Natural killer cell (primary cell): ENCODE results near the gene PLPP1. TPM values are rescaled to one million over a fixed set of nuclear protein-coding genes. Genes with fewer than 3 reads are reported as not detected.

ENCODE experiments used
- ATAC-seq, 3 donors: fragments of 150-1000 bp in 2 of 3; fragments of 200-7000 bp in 1 of 3; cut with Tn5 transposase; 1 replicate in 1 of 3; 2 replicates in 2 of 3; pipeline ENCODE4 v1.10.0; 2021; ENCODE audit warnings: mild to moderate bottlenecking in 2 of 3, moderate library complexity in 2 of 3
- DNase-seq, 2 donors: peaks; one replicate each; pipeline versions ENCODE4 v3.0.0 to v3.0.0-alpha.2; 2013 to 2021; ENCODE audit warnings: mixed read lengths in 1 of 2
- H3K27ac ChIP-seq: one replicate; pipeline ENCODE4 v1.5.1; 2013; ENCODE audit warnings: mild to moderate bottlenecking, low read length
- H3K27me3 ChIP-seq: one replicate; pipeline ENCODE4 v1.6.1; 2013; ENCODE audit warnings: low read length; ENCODE audit not compliant: control insufficient read depth, insufficient read depth
- H3K36me3 ChIP-seq: one replicate; pipeline ENCODE4 v1.6.1; 2013; ENCODE audit warnings: low read length; ENCODE audit not compliant: control insufficient read depth, insufficient read depth
- H3K4me1 ChIP-seq: one replicate; pipeline ENCODE4 v1.6.1; 2013; ENCODE audit warnings: low read length; ENCODE audit not compliant: control insufficient read depth, insufficient read depth
- H3K4me3 ChIP-seq: one replicate; pipeline ENCODE4 v1.5.1; 2013; ENCODE audit warnings: low read length
- H3K9me3 ChIP-seq: one replicate; pipeline ENCODE4 v1.6.1; 2013; ENCODE audit warnings: low read length; ENCODE audit not compliant: control insufficient read depth, insufficient read depth
- H3K27ac Mint-ChIP-seq, 2 donors: one replicate each; pipeline ENCODE4 v1.8.0; 2022; ENCODE audit warnings: mild to moderate bottlenecking in 2 of 2, mixed read lengths in 2 of 2, moderate library complexity in 1 of 2
- H3K27me3 Mint-ChIP-seq, 2 donors: one replicate each; pipeline ENCODE4 v1.8.0; 2022; ENCODE audit warnings: low read depth in 2 of 2, mixed read lengths in 2 of 2
- H3K36me3 Mint-ChIP-seq: one replicate; pipeline ENCODE4 v1.8.0; 2022; ENCODE audit warnings: mixed read lengths
- H3K4me1 Mint-ChIP-seq, 2 donors: one replicate each; pipeline ENCODE4 v1.8.0; 2022; ENCODE audit warnings: mixed read lengths in 2 of 2
- H3K4me3 Mint-ChIP-seq: one replicate; pipeline ENCODE4 v1.8.0; 2022; ENCODE audit warnings: mild to moderate bottlenecking, moderate library complexity, mixed read lengths
- H3K9me3 Mint-ChIP-seq, 2 donors: one replicate each; pipeline ENCODE4 v1.8.0; 2022; ENCODE audit warnings: mixed read lengths in 2 of 2
- WGBS: methylation state at CpG from one replicate; pipeline ENCODE4 v1.1.7; 2013; ENCODE audit warnings: missing lambda C conversion rate; ENCODE audit not compliant: insufficient coverage; 5-methylcytosine and 5-hydroxymethylcytosine counted together
- intact Hi-C: fragments of 100-400 bp; cut with micrococcal nuclease; formaldehyde crosslinking; loops from one replicate; pipeline ENCODE4 v1.14.2; 2022
- total RNA-seq, 4 donors: library from RNA; stranded (reverse); fragments of 120-200 nt in 1 of 4; gene quantifications; one replicate each; pipeline versions ENCODE4 v1.2.3 to v1.2.4, GENCODE V29; 2013 to 2022
- TF ChIP-seq, protein P1 (sequence below): fragments of 200-600 bp; IDR thresholded peaks from one replicate; pipeline ENCODE4 v1.8.0; 2022; ENCODE audit warnings: antibody characterized with exemption

The PLPP1 gene
- total RNA-seq, 3 donors from 2014 or later (not counting 1 experiment from before 2014, with no cell fraction given), result 3.3 to 5.5 (median 4.2) TPM

- no peak overlapping the region for H3K4me3 ChIP-seq
- TF ChIP-seq, protein P1, sequence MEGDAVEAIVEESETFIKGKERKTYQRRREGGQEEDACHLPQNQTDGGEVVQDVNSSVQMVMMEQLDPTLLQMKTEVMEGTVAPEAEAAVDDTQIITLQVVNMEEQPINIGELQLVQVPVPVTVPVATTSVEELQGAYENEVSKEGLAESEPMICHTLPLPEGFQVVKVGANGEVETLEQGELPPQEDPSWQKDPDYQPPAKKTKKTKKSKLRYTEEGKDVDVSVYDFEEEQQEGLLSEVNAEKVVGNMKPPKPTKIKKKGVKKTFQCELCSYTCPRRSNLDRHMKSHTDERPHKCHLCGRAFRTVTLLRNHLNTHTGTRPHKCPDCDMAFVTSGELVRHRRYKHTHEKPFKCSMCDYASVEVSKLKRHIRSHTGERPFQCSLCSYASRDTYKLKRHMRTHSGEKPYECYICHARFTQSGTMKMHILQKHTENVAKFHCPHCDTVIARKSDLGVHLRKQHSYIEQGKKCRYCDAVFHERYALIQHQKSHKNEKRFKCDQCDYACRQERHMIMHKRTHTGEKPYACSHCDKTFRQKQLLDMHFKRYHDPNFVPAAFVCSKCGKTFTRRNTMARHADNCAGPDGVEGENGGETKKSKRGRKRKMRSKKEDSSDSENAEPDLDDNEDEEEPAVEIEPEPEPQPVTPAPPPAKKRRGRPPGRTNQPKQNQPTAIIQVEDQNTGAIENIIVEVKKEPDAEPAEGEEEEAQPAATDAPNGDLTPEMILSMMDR, result no peak
- no peaks in the 10 kb centered on the region for H3K4me1 ChIP-seq
- peaks cover 0 to 2% of the 10 kb centered on the region in 2 donors for H3K27me3 Mint-ChIP-seq
- 84% methylated on average over 2 of the region's 2 CpGs for WGBS
- ATAC-seq (no peak), DNase-seq (no peak)
- H3K9me3 ChIP-seq, result no peaks in the 10 kb centered on the region
- H3K4me3 Mint-ChIP-seq, result no peak overlapping the region
- H3K27ac Mint-ChIP-seq, result no peak overlapping the region
- no peaks in the 10 kb centered on the region for H3K9me3 Mint-ChIP-seq
- intact Hi-C loops, result no loop called here
- no peaks in the 10 kb centered on the region for H3K27me3 ChIP-seq
- no peak overlapping the region for H3K27ac ChIP-seq
- H3K36me3 Mint-ChIP-seq, result no peaks in the 10 kb centered on the region
- H3K36me3 ChIP-seq, result no peaks in the 10 kb centered on the region
- H3K4me1 Mint-ChIP-seq, result no peaks in the 10 kb centered on the region
Measured at GRCh38 chr5:55558484-55558883, 23.7 kb upstream of the PLPP1 start.

GRCh38 chr5:55557123-55557522, 22.4 kb upstream of the PLPP1 start:
- peaks cover 0 to 5% of the 10 kb centered on the region in 2 donors for H3K27me3 Mint-ChIP-seq
- H3K4me3 ChIP-seq, result no peak overlapping the region
- ATAC-seq, result no peak
- no peak overlapping the region for H3K4me3 Mint-ChIP-seq
- no peaks in the 10 kb centered on the region for H3K4me1 ChIP-seq
- no peak for DNase-seq
- WGBS, result 97% methylated on average over 2 of the region's 3 CpGs
- H3K4me1 Mint-ChIP-seq, result no peaks in the 10 kb centered on the region
- H3K27me3 ChIP-seq, result no peaks in the 10 kb centered on the region
- no peaks in the 10 kb centered on the region for H3K9me3 Mint-ChIP-seq
- TF ChIP-seq, protein P1, result no peak
- H3K9me3 ChIP-seq, result no peaks in the 10 kb centered on the region
- H3K36me3 ChIP-seq, result no peaks in the 10 kb centered on the region
- no peak overlapping the region for H3K27ac Mint-ChIP-seq
- intact Hi-C loops, result no loop called here
- H3K27ac ChIP-seq, result no peak overlapping the region
- no peaks in the 10 kb centered on the region for H3K36me3 Mint-ChIP-seq

- H3K27me3 Mint-ChIP-seq, result peaks cover 7 to 10% of the 10 kb centered on the region in 2 donors
- no peaks in the 10 kb centered on the region for H3K27me3 ChIP-seq
- no peaks in the 10 kb centered on the region for H3K9me3 ChIP-seq
- H3K27ac Mint-ChIP-seq, result no peak overlapping the region
- H3K27ac ChIP-seq, result no peak overlapping the region
- ATAC-seq (no peak), DNase-seq (no peak)
- intact Hi-C loops, result no loop called here
- no peaks in the 10 kb centered on the region for H3K36me3 ChIP-seq
- no peaks in the 10 kb centered on the region for H3K4me1 Mint-ChIP-seq
- H3K4me1 ChIP-seq, result no peaks in the 10 kb centered on the region
- no peak overlapping the region for H3K4me3 Mint-ChIP-seq
- no peaks in the 10 kb centered on the region for H3K9me3 Mint-ChIP-seq
- no peak overlapping the region for H3K4me3 ChIP-seq
- TF ChIP-seq, protein P1, result no peak
- H3K36me3 Mint-ChIP-seq, result no peaks in the 10 kb centered on the region
- WGBS, result 100% methylated on average over 2 of the region's 2 CpGs
Measured at GRCh38 chr5:55554585-55555202, 19.9 kb upstream of the PLPP1 start.

DNA sequence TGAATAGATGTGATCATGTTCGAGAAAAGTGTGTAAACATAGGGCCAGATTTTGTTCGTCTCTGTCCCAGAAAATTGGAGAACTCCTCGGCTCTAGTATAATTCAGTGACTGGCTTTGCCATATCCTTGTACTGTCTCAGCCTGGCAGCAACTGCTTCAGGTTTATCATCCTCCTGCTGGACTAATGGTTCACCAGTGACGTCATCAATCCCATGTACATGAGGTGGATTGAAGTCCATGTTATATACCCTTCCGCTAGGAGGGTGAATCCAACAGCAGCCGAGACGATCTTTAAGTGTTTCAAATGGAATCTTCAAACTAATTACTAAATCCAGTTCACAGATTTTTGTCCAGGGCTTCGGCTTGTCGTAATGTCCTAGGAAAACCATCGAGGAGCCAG, 17.1 kb upstream of the PLPP1 start:
- no peak overlapping the region for H3K27ac Mint-ChIP-seq
- no peak for ATAC-seq
- no peaks in the 10 kb centered on the region for H3K4me1 Mint-ChIP-seq
- Histone ChIP-seq H3K36me3 (no peaks in the 10 kb centered on the region), H3K4me3 (no peak overlapping the region), H3K9me3 (no peaks in the 10 kb centered on the region), H3K27me3 (no peaks in the 10 kb centered on the region), H3K4me1 (no peaks in the 10 kb centered on the region), H3K27ac (no peak overlapping the region)
- H3K27me3 Mint-ChIP-seq, result peaks cover 15 to 30% of the 10 kb centered on the region in 2 donors
- WGBS, result 91% methylated on average over 10 of the region's 10 CpGs
- no peaks in the 10 kb centered on the region for H3K36me3 Mint-ChIP-seq
- intact Hi-C loops, result no loop called here
- no peak overlapping the region for H3K4me3 Mint-ChIP-seq
- no peaks in the 10 kb centered on the region for H3K9me3 Mint-ChIP-seq
- DNase-seq, result no peak
- TF ChIP-seq, protein P1, result no peak
